Peyer's patch (tissue), 4 donors: Measurements from ENCODE around the gene ATP5F1B.
"Not testable (repeated sequence)": the region's sequence is repeated elsewhere in the genome, so short reads cannot be mapped to it uniquely, and the experiment has no call there.

Experiments
- POLR2A ChIP-seq, 2 donors: fragments of 450-650 bp; IDR thresholded peaks; one replicate each; pipeline ENCODE4 v1.5.1; 2017; ENCODE audit warnings: antibody characterized with exemption in 2 of 2, mild to moderate bottlenecking in 2 of 2, moderate library complexity in 2 of 2
- TF ChIP-seq, protein P1 (sequence below), 6 experiments: fragments of 450-650 bp in 4 of 6; fragments of 200-600 bp in 2 of 6; sonication (generic) in 1 of 6; IDR thresholded peaks; one replicate each; pipeline ENCODE4 v1.5.1; 2017 to 2019; ENCODE audit warnings: antibody characterized with exemption in 6 of 6, mild to moderate bottlenecking in 3 of 6, moderate library complexity in 1 of 6

- TF ChIP-seq, protein P1, sequence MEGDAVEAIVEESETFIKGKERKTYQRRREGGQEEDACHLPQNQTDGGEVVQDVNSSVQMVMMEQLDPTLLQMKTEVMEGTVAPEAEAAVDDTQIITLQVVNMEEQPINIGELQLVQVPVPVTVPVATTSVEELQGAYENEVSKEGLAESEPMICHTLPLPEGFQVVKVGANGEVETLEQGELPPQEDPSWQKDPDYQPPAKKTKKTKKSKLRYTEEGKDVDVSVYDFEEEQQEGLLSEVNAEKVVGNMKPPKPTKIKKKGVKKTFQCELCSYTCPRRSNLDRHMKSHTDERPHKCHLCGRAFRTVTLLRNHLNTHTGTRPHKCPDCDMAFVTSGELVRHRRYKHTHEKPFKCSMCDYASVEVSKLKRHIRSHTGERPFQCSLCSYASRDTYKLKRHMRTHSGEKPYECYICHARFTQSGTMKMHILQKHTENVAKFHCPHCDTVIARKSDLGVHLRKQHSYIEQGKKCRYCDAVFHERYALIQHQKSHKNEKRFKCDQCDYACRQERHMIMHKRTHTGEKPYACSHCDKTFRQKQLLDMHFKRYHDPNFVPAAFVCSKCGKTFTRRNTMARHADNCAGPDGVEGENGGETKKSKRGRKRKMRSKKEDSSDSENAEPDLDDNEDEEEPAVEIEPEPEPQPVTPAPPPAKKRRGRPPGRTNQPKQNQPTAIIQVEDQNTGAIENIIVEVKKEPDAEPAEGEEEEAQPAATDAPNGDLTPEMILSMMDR (IDR thresholded peaks at IDR 0.05) = not testable (repeated sequence)
- TF ChIP-seq POLR2A (IDR thresholded peaks at IDR 0.05) = not testable (repeated sequence)
Observed at GRCh38 chr12:56648023-56648422, 2.2 kb upstream of the ATP5F1B start.
